ENCODE results near the gene ARRDC4.

DNA sequence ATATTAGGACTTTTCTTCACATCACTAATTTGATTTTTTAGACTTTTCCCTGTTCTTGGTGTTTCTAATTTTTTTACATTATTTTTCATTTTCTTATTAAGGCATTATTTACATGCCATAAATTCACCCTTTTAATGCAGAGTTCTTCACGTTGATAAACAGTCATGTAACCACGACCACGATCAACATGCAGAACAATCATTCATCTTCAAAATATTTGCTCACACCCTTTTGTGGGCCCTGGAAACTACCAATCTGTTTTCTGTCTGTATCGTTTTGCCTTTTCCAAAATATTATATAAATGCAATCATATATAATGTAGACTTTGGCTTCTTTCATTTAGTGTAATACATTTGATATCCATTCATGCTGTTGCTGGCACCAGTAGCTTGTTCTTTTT, 48.7 kb downstream of the ARRDC4 start:
- TF ChIP-seq POLR2A (IDR thresholded peaks at IDR 0.05; ENCODE audit: low read length) (no peak), GATA1 (IDR thresholded peaks at IDR 0.05; ENCODE audit: low read depth, low read length) (no peak)
